ENCODE measurements around the gene CCDC112.

DNA sequence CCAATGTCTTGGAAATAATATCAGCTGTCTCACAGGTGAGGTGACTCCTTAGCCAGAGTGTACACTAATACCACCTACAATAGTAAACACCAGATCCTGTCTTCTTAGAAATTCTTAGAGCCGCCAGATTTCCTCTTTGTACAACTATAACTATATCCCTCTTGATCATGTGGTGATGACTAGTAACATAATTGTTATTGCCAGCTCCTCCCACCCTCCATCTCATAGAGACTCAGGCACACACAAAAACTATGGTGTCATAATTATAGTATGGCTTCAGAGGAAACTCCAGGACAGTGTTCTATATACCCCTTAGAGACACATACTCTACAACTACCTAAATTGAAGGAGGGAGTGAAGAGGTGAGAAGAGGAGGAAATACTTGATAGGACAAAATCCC, 66.8 kb downstream of the CCDC112 start:
- no peak for TF ChIP-seq POLR2A (IDR thresholded peaks at IDR 0.05; ENCODE audit: extremely low read depth, insufficient read length)
- TF ChIP-seq, protein P1, sequence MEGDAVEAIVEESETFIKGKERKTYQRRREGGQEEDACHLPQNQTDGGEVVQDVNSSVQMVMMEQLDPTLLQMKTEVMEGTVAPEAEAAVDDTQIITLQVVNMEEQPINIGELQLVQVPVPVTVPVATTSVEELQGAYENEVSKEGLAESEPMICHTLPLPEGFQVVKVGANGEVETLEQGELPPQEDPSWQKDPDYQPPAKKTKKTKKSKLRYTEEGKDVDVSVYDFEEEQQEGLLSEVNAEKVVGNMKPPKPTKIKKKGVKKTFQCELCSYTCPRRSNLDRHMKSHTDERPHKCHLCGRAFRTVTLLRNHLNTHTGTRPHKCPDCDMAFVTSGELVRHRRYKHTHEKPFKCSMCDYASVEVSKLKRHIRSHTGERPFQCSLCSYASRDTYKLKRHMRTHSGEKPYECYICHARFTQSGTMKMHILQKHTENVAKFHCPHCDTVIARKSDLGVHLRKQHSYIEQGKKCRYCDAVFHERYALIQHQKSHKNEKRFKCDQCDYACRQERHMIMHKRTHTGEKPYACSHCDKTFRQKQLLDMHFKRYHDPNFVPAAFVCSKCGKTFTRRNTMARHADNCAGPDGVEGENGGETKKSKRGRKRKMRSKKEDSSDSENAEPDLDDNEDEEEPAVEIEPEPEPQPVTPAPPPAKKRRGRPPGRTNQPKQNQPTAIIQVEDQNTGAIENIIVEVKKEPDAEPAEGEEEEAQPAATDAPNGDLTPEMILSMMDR (IDR thresholded peaks at IDR 0.05; ENCODE audit: low read depth, low read length), result no peak
- TF ChIP-seq, protein P2, sequence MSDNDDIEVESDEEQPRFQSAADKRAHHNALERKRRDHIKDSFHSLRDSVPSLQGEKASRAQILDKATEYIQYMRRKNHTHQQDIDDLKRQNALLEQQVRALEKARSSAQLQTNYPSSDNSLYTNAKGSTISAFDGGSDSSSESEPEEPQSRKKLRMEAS (IDR thresholded peaks at IDR 0.05; ENCODE audit: low read depth, low read length), result no peak

Data from NB4 (cell line).